H54 (cell line): ENCODE measurements around the gene OSBPL3.

Source experiments
- DNase-seq: peaks from one replicate; pipeline ENCODE4 v3.0.0; 2011; ENCODE audit warnings: low spot score, mixed read lengths; ENCODE audit not compliant: insufficient read length
- FAIRE-seq: peaks from 3 replicates; lab custom pipeline; 2011; peaks lifted over from hg19 to GRCh38; lab: Jason Lieb, UNC
- POLR2A ChIP-seq: IDR thresholded peaks from 2 replicates; pipeline ENCODE4 v1.6.1; 2011; ENCODE audit warnings: low read depth, mild to moderate bottlenecking, low read length

The OSBPL3 gene

GRCh38 chr7:24932389-24932788, 47.6 kb downstream of the OSBPL3 start:
- TF ChIP-seq POLR2A: no peak
- FAIRE-seq: no peak
- no peak for DNase-seq

GRCh38 chr7:24931844-24932243, 48.1 kb downstream of the OSBPL3 start:
- TF ChIP-seq POLR2A: no peak
- no peak for DNase-seq
- FAIRE-seq: peak; percentile 36

- FAIRE-seq (no peak), DNase-seq (no peak)
- no peak for TF ChIP-seq POLR2A
Observed at GRCh38 chr7:24930856-24931255, 49.1 kb downstream of the OSBPL3 start.

- DNase-seq: no peak
- no peak for TF ChIP-seq POLR2A
- FAIRE-seq: peak; percentile 27
Observed at GRCh38 chr7:24926623-24927524, 53.1 kb downstream of the OSBPL3 start.

GRCh38 chr7:24924375-24924774, 55.6 kb downstream of the OSBPL3 start:
- no peak for TF ChIP-seq POLR2A
- FAIRE-seq: no peak
- DNase-seq: no peak

GRCh38 chr7:24923172-24923865, 56.7 kb downstream of the OSBPL3 start:
- FAIRE-seq: peak; percentile 11
- no peak for DNase-seq
- TF ChIP-seq POLR2A: no peak

- DNase-seq: no peak
- no peak for TF ChIP-seq POLR2A
- peak; percentile 36 for FAIRE-seq
Observed at GRCh38 chr7:24922099-24922773, 57.7 kb downstream of the OSBPL3 start.

GRCh38 chr7:24921362-24921679, 58.7 kb downstream of the OSBPL3 start:
- no peak for TF ChIP-seq POLR2A
- DNase-seq (no peak), FAIRE-seq (peak; percentile 84)

GRCh38 chr7:24920451-24921361, 59.3 kb downstream of the OSBPL3 start:
- no peak for TF ChIP-seq POLR2A
- no peak for FAIRE-seq
- DNase-seq: no peak

GRCh38 chr7:24917510-24918239, 62.3 kb downstream of the OSBPL3 start:
- FAIRE-seq: no peak

GRCh38 chr7:24916463-24917040, 63.4 kb downstream of the OSBPL3 start:
- TF ChIP-seq POLR2A: no peak
- DNase-seq (no peak), FAIRE-seq (no peak)

More at GRCh38 chr7:24917510-24918239, 62.3 kb downstream of the OSBPL3 start:
- TF ChIP-seq POLR2A: no peak
- DNase-seq: no peak

GRCh38 chr7:24914465-24914859, 65.5 kb downstream of the OSBPL3 start:
- DNase-seq (no peak), FAIRE-seq (no peak)
- TF ChIP-seq POLR2A: no peak
